Ramos (cell line): Measurements from ENCODE around the gene ZBTB33.

ENCODE experiments used
- in situ Hi-C: fragments of 300-500 bp; cut with MboI; formaldehyde crosslinking; loops from one replicate; pipeline ENCODE4 v1.14.3; 2022; ENCODE audit warnings: low sequenced_read_pairs; ENCODE audit not compliant: unreplicated experiment

The ZBTB33 gene

DNA sequence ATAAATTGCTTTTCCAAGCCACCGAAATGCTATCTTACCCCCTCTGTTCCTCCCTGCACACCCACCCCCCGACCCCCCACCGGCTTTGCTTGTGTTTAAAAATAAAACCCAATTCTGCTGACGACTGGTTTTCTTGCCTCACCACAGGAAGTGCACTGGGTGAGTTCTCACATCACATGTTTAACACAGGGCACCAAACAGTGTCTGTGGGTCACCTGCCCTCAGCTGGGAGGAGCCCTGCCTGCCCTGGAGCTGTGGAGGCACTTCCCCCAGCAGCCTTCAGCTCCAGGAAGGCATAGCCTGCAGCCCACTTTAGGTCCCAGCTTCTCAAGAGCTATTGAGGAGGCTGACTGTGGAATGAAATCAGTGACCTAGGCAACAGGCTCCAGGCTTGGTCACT, 51.8 kb downstream of the ZBTB33 start:
- in situ Hi-C loops = no loop called here

DNA sequence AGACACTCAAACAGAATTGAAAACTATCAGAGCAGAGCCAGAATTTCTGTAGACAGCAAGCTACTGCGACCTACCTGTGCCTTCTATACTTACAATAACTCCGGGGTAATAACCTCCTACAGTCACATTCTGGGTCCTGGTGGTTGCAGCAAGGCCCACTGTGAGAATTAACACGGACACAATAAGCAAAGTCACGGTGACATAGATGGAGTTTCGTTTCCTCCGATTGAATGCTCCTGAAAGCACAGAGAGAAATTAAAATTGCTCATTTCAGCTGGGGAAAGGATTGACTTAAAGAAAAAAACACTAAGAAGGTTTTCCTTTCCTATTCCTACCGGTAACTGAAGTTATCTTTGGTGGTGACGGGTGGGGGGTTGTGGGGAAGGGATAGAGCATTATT, 53.6 kb downstream of the ZBTB33 start:
- in situ Hi-C loops = no loop called here

DNA sequence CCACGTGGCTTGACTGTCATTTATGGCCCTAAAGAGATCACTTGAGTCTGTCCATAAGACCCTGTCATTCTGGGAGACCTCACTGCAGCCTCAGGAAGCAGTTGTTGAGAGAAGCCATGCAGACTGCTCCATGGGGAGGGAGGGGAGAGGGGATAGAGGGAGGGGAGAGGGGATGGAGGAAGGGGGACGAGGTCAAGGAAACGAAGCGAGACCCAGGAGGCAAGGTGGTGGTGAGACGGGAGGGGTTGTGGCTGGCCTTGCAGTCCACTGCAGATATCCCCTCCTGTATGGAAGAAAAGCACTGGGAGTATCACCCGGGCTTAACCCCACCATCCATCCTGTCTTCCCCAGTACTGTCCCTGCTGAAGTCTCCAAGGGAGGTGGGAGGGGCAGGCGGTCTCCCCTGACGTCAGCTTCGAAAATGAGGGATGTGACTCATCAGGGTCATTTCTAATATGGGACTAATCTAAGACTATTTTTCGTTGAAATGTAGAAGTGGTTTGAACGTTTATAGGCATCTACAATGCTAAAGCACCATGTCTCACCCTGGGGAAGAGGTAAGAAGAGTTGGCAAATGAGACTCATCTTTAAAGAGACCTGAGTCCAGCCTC, 55.0 kb downstream of the ZBTB33 start:
- in situ Hi-C loops = no loop called here

DNA sequence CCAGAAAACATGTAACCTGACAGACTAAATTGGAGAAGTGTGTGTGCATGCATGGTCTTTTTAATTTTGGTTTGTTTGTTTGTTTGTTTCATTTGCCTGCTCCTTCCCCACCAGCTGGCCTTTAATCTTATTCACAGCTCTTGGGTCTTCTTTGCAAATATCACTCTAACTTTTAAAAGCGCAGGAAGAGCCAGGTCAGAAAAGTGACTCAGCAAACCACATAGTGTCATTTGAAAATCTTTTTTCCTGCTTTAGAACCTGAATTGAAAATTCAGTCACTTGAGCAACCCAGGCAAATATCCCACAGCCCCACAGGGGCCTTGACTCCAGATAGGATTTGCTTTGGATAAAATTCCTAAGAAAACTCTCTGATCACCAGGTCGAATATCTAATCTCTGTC, 56.0 kb downstream of the ZBTB33 start:
- in situ Hi-C loops = no loop called here
